Measurements from ENCODE around the gene NUP58. TPM values are rescaled to one million over a fixed set of nuclear protein-coding genes. Genes with fewer than 3 reads are reported as not detected.

The NUP58 gene
- total and polyA plus RNA-seq, 9 of the 15 experiments (the other 6 are each of a cell fraction or from before 2014, with no cell fraction given) = 12.5 to 98.0 (median 42.6) TPM

DNA sequence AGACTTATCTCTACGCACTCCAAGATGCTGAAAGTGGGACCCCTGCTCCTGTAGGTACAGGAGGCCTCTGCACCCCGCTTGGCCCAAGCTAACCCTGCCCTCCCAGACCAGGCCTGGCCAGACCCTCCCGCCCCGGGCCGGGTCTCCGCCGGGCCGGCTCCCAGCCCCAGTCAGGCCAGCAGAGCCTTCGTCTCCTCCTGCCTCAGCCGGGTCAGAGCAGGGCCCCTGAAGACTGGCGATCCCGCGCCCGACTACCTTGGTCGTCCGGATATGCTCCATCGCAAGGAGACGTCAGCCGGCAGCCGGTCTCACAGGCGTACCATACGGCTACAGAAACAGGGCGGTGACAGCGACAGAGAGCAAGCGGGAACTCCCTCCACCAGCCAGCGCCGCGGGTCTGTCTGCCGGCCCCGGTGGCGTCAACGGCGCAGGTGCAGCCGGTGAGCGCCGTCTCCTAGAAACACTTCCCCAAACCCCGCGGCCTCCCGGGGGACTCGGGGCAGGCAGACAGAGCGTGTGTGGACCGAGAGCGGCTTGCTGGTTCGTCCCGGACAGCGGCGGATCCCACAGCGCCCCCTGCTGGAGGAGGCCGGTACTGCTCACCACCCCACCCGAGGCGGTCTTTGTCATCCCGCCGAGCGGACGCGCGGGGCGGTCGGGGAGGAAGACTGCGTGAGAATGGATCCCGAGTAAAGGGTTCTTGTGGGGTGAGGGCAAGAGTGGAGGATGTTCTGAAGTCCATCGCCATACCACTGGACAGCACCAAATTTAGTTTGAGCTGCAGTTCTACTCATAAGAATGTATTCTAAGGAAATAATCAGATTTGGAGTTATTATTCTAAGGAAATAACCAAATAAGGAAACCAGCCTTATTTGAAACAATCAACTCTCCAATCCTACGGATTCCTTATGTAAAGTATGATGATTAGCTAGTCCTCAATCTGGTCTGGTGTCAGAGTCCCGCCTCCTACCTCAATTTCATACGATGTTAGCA lies 14.2 kb upstream of the NUP58 start, which contains the start of gene MTMR6 (continued):
- TF ChIP-seq, protein P1, sequence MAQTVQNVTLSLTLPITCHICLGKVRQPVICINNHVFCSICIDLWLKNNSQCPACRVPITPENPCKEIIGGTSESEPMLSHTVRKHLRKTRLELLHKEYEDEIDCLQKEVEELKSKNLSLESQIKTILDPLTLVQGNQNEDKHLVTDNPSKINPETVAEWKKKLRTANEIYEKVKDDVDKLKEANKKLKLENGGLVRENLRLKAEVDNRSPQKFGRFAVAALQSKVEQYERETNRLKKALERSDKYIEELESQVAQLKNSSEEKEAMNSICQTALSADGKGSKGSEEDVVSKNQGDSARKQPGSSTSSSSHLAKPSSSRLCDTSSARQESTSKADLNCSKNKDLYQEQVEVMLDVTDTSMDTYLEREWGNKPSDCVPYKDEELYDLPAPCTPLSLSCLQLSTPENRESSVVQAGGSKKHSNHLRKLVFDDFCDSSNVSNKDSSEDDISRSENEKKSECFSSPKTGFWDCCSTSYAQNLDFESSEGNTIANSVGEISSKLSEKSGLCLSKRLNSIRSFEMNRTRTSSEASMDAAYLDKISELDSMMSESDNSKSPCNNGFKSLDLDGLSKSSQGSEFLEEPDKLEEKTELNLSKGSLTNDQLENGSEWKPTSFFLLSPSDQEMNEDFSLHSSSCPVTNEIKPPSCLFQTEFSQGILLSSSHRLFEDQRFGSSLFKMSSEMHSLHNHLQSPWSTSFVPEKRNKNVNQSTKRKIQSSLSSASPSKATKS (CRISPR knock-in tag; IDR thresholded peaks at IDR 0.05) = no peak
- TF ChIP-seq SIN3A (IDR thresholded peaks at IDR 0.05; ENCODE audit: borderline replicate concordance in 2 of 2, control insufficient read depth in 1 of 2, low read depth in 2 of 2, low read length in 2 of 2) = peak in 1 of 2 experiments; percentile 51; a peak in 1 of 4 replicates

DNA sequence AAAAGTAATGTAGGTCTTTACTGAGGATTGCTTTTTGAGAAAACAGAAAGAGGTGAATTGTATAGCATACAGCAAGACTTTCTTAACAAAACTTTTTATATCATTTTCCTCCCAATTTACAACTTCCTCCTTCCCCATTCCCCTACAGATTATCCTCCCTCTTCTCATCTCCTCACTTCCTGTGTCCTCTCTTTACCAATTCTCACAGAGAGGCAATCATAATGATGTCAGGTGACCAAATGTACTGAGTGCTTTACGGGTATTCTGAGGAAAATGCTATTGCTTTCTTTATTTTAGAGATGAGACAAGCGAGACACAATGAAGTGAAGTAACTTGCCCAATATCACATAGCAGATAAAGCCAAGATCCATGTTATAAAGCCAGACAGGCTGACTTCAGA lies 12.5 kb upstream of the NUP58 start:
- CTCF ChIA-PET (ENCODE audit: low intra/inter-chr PET ratio) = no interaction called here
- peak; percentile 46; the same call in 1 of the 2 replicates for TF ChIP-seq GABPA (tag; conservative IDR thresholded peaks at IDR 0.05; ENCODE audit: low read depth)
- 0 out of 2 replicates have a peak, but pooled peaks have one; percentile 22 for TF ChIP-seq ELF1 (tag; IDR thresholded peaks at IDR 0.05)
- TF ChIP-seq CHD1 (IDR thresholded peaks at IDR 0.05; ENCODE audit: low read length) = no peak
- TF ChIP-seq ZKSCAN8 (CRISPR knock-in tag; IDR thresholded peaks at IDR 0.05) = no peak

More for the DNA sequence above, 12.5 kb upstream of the NUP58 start:
- Histone ChIP-seq H3K9me3 (replicated peaks; ENCODE audit: control insufficient read depth, insufficient read depth, low read depth, low read length) (no peaks in the 10 kb centered on the region), H3K36me3 (ENCODE audit: control insufficient read depth, insufficient read depth, low read length) (no peaks in the 10 kb centered on the region), H3K27me3 (ENCODE audit: control insufficient read depth in 2 of 2, insufficient read depth in 2 of 2, low read length in 2 of 2) (no peaks in the 10 kb centered on the region), H3K4me2 (ENCODE audit: insufficient read depth, low read length) (no peak overlapping the region), H4K20me1 (replicated peaks; ENCODE audit: control insufficient read depth, insufficient read depth, low read length) (no peaks in the 10 kb centered on the region), H3K4me1 (replicated peaks in 1 of 2; ENCODE audit: control insufficient read depth in 2 of 2, insufficient read depth in 2 of 2, low read length in 2 of 2) (peaks cover 8 to 15% of the 10 kb centered on the region in 2 experiments; a peak in 4 of 5 replicates), H3K4me3 (no peak overlapping the region), H2AFZ (ENCODE audit: low read depth, low read length) (peak overlapping the region; percentile 64), H3K9me1 (ENCODE audit: control insufficient read depth, insufficient read depth, low read length) (no peaks in the 10 kb centered on the region), H3K9ac (ENCODE audit: insufficient read depth in 1 of 2, low read depth in 2 of 2, low read length in 2 of 2) (no peak overlapping the region), H3K27ac (ENCODE audit: extremely low read depth, low read depth, low read length) (no peak overlapping the region), H3K79me2 (ENCODE audit: control insufficient read depth, insufficient read depth, low read length) (peaks cover 17% of the 10 kb centered on the region)
- ATAC-seq (no peak), FAIRE-seq (no peak), DNase-seq (ENCODE audit: extremely low read depth in 1 of 4, low spot score in 3 of 4) (no peak)
- WGBS (ENCODE audit: insufficient coverage, low coverage, missing lambda C conversion rate) = 25% methylated on average over 2 of the region's 2 CpGs
- intact Hi-C loops (cut with micrococcal nuclease) = no loop called here
- in situ Hi-C loops (cut with MboI) = no loop called here
- BruUV-seq (replicated peaks) = no TSS peak
- POLR2A ChIA-PET = no interaction called here
